ENCODE results near the gene IGFL4. TPM values are rescaled to one million over a fixed set of nuclear protein-coding genes. Genes with fewer than 3 reads are reported as not detected.

Gene IGFL4
- polyA plus RNA-seq, 3 donors = not detected

DNA sequence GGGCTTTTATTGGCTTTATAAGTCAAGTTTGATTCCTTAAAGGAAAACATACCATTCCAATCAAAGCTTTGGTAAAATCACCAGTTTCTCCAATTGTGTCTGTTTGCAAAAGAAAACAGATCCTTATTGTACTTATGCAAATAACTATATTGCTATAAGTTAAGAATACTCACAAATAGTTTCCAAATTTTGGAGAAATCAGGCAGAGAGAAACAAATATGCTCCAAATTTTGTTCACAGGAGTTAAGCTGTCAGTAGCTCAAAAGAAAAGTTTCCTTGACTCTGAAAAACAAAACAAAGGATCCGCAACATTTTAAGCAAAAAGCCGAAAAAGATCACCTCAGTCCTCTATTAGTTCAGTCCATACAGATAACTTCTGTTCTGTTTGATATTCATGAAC lies 19.2 kb upstream of the IGFL4 start:
- Histone ChIP-seq H3K9me3 (replicated peaks in 1 of 2; ENCODE audit: control insufficient read depth in 1 of 2, insufficient read depth in 1 of 2, low read length in 2 of 2) (peaks cover 6 to 23% of the 10 kb centered on the region in 2 donors), H3K4me1 (ENCODE audit: control insufficient read depth in 1 of 2, insufficient read depth in 2 of 2, low read length in 2 of 2) (no peaks in the 10 kb centered on the region), H3K4me2 (replicated peaks; ENCODE audit: extremely low read depth, low read length, poor library complexity, severe bottlenecking) (no peak overlapping the region), H4K20me1 (ENCODE audit: insufficient read depth, low read length) (no peaks in the 10 kb centered on the region), H3K4me3 (replicated peaks in 1 of 3; ENCODE audit: low read depth in 2 of 3, low read length in 3 of 3) (no peak overlapping the region), H3K9ac (ENCODE audit: insufficient read depth, low read length, poor library complexity, severe bottlenecking) (no peak overlapping the region), H3K27me3 (ENCODE audit: control insufficient read depth in 2 of 2, insufficient read depth in 2 of 2, low read length in 2 of 2) (peaks cover 15 to 30% of the 10 kb centered on the region in 2 donors), H3K79me2 (ENCODE audit: insufficient read depth, low read length) (no peaks in the 10 kb centered on the region), H3K27ac (ENCODE audit: low read depth in 1 of 2, low read length in 2 of 2) (no peak overlapping the region), H3K36me3 (replicated peaks in 1 of 2; ENCODE audit: control insufficient read depth in 1 of 2, insufficient read depth in 2 of 2, low read length in 2 of 2) (no peaks in the 10 kb centered on the region), H2AFZ (ENCODE audit: insufficient read depth, low read depth, low read length, poor library complexity, severe bottlenecking) (no peak overlapping the region)
- Mint-ChIP-seq H3K9me3 (peaks cover 0 to 23% (median 13%) of the 10 kb centered on the region in 7 donors), H3K4me1 (no peaks in the 10 kb centered on the region), H3K27ac (no peak overlapping the region), H3K36me3 (no peaks in the 10 kb centered on the region), H3K27me3 (ENCODE audit: low read depth in 3 of 3) (peaks cover 13 to 50% (median 13%) of the 10 kb centered on the region in 3 donors), H3K4me3 (no peak overlapping the region)
- WGBS (ENCODE audit: insufficient coverage) = no CpG with 5 or more reads among the region's 2 CpGs
- TF ChIP-seq, protein P1, sequence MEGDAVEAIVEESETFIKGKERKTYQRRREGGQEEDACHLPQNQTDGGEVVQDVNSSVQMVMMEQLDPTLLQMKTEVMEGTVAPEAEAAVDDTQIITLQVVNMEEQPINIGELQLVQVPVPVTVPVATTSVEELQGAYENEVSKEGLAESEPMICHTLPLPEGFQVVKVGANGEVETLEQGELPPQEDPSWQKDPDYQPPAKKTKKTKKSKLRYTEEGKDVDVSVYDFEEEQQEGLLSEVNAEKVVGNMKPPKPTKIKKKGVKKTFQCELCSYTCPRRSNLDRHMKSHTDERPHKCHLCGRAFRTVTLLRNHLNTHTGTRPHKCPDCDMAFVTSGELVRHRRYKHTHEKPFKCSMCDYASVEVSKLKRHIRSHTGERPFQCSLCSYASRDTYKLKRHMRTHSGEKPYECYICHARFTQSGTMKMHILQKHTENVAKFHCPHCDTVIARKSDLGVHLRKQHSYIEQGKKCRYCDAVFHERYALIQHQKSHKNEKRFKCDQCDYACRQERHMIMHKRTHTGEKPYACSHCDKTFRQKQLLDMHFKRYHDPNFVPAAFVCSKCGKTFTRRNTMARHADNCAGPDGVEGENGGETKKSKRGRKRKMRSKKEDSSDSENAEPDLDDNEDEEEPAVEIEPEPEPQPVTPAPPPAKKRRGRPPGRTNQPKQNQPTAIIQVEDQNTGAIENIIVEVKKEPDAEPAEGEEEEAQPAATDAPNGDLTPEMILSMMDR (IDR thresholded peaks at IDR 0.05) = no peak
- DNase-seq = no peak
- intact Hi-C loops (cut with micrococcal nuclease) = no loop called here

- no peak overlapping the region for H3K9ac ChIP-seq (ENCODE audit: insufficient read depth, low read length, poor library complexity, severe bottlenecking)
- no peak overlapping the region for H3K4me2 ChIP-seq (replicated peaks; ENCODE audit: extremely low read depth, low read length, poor library complexity, severe bottlenecking)
- H4K20me1 ChIP-seq (ENCODE audit: insufficient read depth, low read length) = no peaks in the 10 kb centered on the region
- Mint-ChIP-seq H3K27ac (no peak overlapping the region), H3K36me3 (no peaks in the 10 kb centered on the region), H3K9me3 (peaks cover 0 to 23% (median 13%) of the 10 kb centered on the region in 7 donors), H3K4me3 (no peak overlapping the region), H3K4me1 (no peaks in the 10 kb centered on the region), H3K27me3 (ENCODE audit: low read depth in 3 of 3) (peaks cover 7 to 53% (median 11%) of the 10 kb centered on the region in 3 donors)
- no peaks in the 10 kb centered on the region for H3K36me3 ChIP-seq (replicated peaks in 1 of 2; ENCODE audit: control insufficient read depth in 1 of 2, insufficient read depth in 2 of 2, low read length in 2 of 2)
- no peaks in the 10 kb centered on the region for H3K4me1 ChIP-seq (ENCODE audit: control insufficient read depth in 1 of 2, insufficient read depth in 2 of 2, low read length in 2 of 2)
- WGBS (ENCODE audit: insufficient coverage) = no CpG with 5 or more reads among the region's 3 CpGs
- H3K79me2 ChIP-seq (ENCODE audit: insufficient read depth, low read length) = no peaks in the 10 kb centered on the region
- TF ChIP-seq, protein P1 (IDR thresholded peaks at IDR 0.05) = no peak
- H2AFZ ChIP-seq (ENCODE audit: insufficient read depth, low read depth, low read length, poor library complexity, severe bottlenecking) = no peak overlapping the region
- H3K4me3 ChIP-seq (replicated peaks in 1 of 3; ENCODE audit: low read depth in 2 of 3, low read length in 3 of 3) = no peak overlapping the region
- intact Hi-C loops (cut with micrococcal nuclease) = no loop called here
- H3K27ac ChIP-seq (ENCODE audit: low read depth in 1 of 2, low read length in 2 of 2) = no peak overlapping the region
- peaks cover 16 to 41% of the 10 kb centered on the region in 2 donors for H3K27me3 ChIP-seq (ENCODE audit: control insufficient read depth in 2 of 2, insufficient read depth in 2 of 2, low read length in 2 of 2)
- H3K9me3 ChIP-seq (replicated peaks in 1 of 2; ENCODE audit: control insufficient read depth in 1 of 2, insufficient read depth in 1 of 2, low read length in 2 of 2) = peaks cover 6 to 23% of the 10 kb centered on the region in 2 donors
- no peak for DNase-seq
Measured at GRCh38 chr19:46058778-46059177, 18.0 kb upstream of the IGFL4 start.
